ENCODE measurements around the gene LCK. TPM values are rescaled to one million over a fixed set of nuclear protein-coding genes. Genes with fewer than 3 reads are reported as not detected.

Gene LCK
- total and polyA plus RNA-seq, 2 experiments from 2014 or later, result 33.2 to 86.6 TPM

DNA sequence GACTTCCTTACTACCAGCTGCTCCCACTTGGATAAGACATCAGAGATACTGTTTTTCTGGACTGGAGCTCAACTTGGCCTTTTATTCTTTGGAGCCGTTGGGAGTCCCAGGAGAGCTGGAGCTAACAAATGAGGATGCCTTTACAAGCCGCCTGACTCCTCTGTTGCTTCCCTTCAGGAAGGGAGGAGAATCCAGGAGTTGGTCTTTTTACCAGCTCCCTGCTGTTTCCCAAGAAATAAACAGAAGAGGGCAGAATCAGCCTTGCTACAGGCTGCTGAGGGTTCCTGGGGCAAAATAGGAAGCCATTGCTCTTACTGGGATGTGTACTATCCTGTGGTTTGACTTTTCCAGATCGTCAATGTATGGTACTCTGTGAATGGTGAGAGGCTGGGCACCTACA lies 27.4 kb upstream of the LCK start:
- Histone ChIP-seq H3F3A (replicated peaks; ENCODE audit: low read depth) (peaks cover 15% of the 10 kb centered on the region), H3K27ac (ENCODE audit: low read depth) (peak overlapping the region; percentile 50; the same call in 1 of the 2 replicates), H3K9me2 (ENCODE audit: insufficient read depth) (no peaks in the 10 kb centered on the region), H3K27me3 (ENCODE audit: insufficient read depth) (no peaks in the 10 kb centered on the region), H2AFZ (no peak overlapping the region), H3K4me1 (ENCODE audit: insufficient read depth) (peaks cover 10% of the 10 kb centered on the region), H3K4me2 (no peak overlapping the region; the same call in 1 of the 2 replicates), H3K79me2 (replicated peaks; ENCODE audit: insufficient read depth) (peaks cover 30% of the 10 kb centered on the region), H4K20me1 (replicated peaks; ENCODE audit: insufficient read depth) (peaks cover 10% of the 10 kb centered on the region), H3K4me3 (peak overlapping the region; percentile 93), H3K36me3 (ENCODE audit: insufficient read depth) (peaks cover 45% of the 10 kb centered on the region)
- ATAC-seq (no peak), DNase-seq (ENCODE audit: low spot score) (no peak)
- Mint-ChIP-seq H3K27me3 (ENCODE audit: insufficient read depth, low read depth, poor library complexity) (peaks cover 5% of the 10 kb centered on the region), H3K36me3 (ENCODE audit: low read depth) (peaks cover 53% of the 10 kb centered on the region), H3K27ac (no peak overlapping the region), H3K9me3 (no peaks in the 10 kb centered on the region), H3K4me3 (peak overlapping the region; percentile 99), H3K4me1 (peaks cover 17% of the 10 kb centered on the region)
- TF ChIP-seq EZH2phosphoT487 (IDR thresholded peaks at IDR 0.05; ENCODE audit: unreplicated experiment) (no peak), POLR2AphosphoS5 (IDR thresholded peaks at IDR 0.05; ENCODE audit: low read depth) (no peak)

DNA sequence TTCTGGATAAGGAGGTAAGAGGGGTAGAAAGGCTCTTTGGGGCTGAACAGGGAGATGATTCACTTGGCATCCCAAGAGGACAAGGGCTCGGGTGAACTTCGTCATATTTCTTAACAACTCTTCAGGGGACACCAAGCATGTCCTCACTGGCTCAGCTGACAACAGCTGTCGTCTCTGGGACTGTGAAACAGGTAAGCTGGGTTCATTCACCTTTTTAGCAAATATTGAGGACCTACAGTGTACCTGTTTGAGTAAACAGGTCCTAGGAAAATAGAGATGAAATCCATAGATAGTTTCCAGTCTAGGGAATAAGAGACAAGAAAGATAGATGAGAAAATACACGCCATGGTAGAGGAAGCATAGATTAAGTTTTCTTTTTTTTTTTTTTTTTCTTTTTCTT lies 26.8 kb upstream of the LCK start:
- Histone ChIP-seq H3K79me2 (replicated peaks; ENCODE audit: insufficient read depth) (peaks cover 30% of the 10 kb centered on the region), H3K36me3 (ENCODE audit: insufficient read depth) (peaks cover 51% of the 10 kb centered on the region), H3F3A (replicated peaks; ENCODE audit: low read depth) (peaks cover 15% of the 10 kb centered on the region), H3K4me2 (no peak overlapping the region), H2AFZ (no peak overlapping the region), H3K27me3 (ENCODE audit: insufficient read depth) (no peaks in the 10 kb centered on the region), H3K4me3 (no peak overlapping the region), H3K27ac (ENCODE audit: low read depth) (no peak overlapping the region), H4K20me1 (replicated peaks; ENCODE audit: insufficient read depth) (peaks cover 10% of the 10 kb centered on the region), H3K9me2 (ENCODE audit: insufficient read depth) (no peaks in the 10 kb centered on the region), H3K4me1 (ENCODE audit: insufficient read depth) (peaks cover 10% of the 10 kb centered on the region)
- Mint-ChIP-seq H3K27ac (no peak overlapping the region), H3K4me3 (peak overlapping the region; percentile 99), H3K27me3 (ENCODE audit: insufficient read depth, low read depth, poor library complexity) (peaks cover 5% of the 10 kb centered on the region), H3K36me3 (ENCODE audit: low read depth) (peaks cover 59% of the 10 kb centered on the region), H3K4me1 (peaks cover 17% of the 10 kb centered on the region), H3K9me3 (no peaks in the 10 kb centered on the region)
- ATAC-seq, result no peak
- no peak for DNase-seq (ENCODE audit: low spot score)
- no peak for TF ChIP-seq REST (IDR thresholded peaks at IDR 0.05; ENCODE audit: unreplicated experiment)
- TF ChIP-seq CREB1 (CRISPR knock-in tag; IDR thresholded peaks at IDR 0.05; ENCODE audit: low read depth), result no peak
- no peak for TF ChIP-seq EZH2phosphoT487 (IDR thresholded peaks at IDR 0.05; ENCODE audit: unreplicated experiment)
- TF ChIP-seq JUNB (IDR thresholded peaks at IDR 0.05; ENCODE audit: unreplicated experiment), result no peak
- TF ChIP-seq CTCF (conservative IDR thresholded peaks at IDR 0.05; ENCODE audit: low read depth in 2 of 2), result no peak
- no peak for TF ChIP-seq NANOG (IDR thresholded peaks at IDR 0.05; ENCODE audit: borderline replicate concordance)
- no peak for TF ChIP-seq ETS1 (IDR thresholded peaks at IDR 0.05)
- no peak for TF ChIP-seq ZNF331 (CRISPR knock-in tag; IDR thresholded peaks at IDR 0.05; ENCODE audit: low read depth)
- TF ChIP-seq POLR2AphosphoS5 (IDR thresholded peaks at IDR 0.05; ENCODE audit: low read depth), result no peak

All from GM23338 (cell line).